ENCODE measurements around the gene PPP6R2.

DNA sequence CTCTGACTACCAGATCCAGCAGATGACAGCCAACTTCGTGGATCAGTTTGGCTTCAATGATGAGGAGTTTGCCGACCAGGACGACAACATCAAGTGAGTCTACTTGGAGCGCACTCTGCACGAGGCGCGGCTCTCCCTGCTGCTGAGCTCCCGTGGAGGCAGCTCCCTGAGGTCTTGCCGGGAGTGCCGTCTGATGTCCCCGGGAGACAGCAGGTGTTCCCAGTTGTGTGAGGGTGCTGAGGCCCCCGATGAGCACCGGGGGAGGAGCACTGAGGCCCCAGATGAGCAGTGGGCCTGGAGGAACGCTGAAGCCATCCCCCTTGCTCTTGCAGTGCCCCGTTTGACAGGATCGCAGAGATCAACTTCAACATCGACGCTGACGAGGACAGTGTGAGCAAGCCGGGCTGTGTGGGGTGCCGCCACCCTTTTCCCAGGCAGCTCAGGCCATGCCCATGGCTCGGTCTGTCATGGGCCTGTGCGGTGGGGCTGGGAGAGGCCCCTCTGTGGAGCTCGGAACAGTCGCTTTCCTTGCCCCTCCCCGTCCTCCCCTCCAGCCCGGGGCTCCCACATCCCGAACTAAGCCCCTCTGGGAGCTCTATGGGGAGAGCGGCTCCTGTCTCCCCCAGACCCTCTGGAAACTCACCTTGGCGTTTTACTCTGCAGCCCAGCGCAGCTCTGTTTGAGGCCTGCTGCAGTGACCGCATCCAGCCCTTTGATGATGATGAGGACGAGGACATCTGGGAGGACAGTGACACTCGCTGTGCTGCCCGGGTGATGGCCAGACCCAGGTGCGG lies 94.6 kb downstream of the PPP6R2 start:
- TF ChIP-seq, protein P1, sequence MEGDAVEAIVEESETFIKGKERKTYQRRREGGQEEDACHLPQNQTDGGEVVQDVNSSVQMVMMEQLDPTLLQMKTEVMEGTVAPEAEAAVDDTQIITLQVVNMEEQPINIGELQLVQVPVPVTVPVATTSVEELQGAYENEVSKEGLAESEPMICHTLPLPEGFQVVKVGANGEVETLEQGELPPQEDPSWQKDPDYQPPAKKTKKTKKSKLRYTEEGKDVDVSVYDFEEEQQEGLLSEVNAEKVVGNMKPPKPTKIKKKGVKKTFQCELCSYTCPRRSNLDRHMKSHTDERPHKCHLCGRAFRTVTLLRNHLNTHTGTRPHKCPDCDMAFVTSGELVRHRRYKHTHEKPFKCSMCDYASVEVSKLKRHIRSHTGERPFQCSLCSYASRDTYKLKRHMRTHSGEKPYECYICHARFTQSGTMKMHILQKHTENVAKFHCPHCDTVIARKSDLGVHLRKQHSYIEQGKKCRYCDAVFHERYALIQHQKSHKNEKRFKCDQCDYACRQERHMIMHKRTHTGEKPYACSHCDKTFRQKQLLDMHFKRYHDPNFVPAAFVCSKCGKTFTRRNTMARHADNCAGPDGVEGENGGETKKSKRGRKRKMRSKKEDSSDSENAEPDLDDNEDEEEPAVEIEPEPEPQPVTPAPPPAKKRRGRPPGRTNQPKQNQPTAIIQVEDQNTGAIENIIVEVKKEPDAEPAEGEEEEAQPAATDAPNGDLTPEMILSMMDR (conservative IDR thresholded peaks at IDR 0.05) = no peak
- no peak for TF ChIP-seq ZFX (IDR thresholded peaks at IDR 0.05)

Data from C4-2B (cell line).